ENCODE measurements around the gene TEX52. TPM values are rescaled to one million over a fixed set of nuclear protein-coding genes. Genes with fewer than 3 reads are reported as not detected.
A peak's percentile ranks its signal among the peaks of the same experiment; 100 is the strongest.

TEX52 gene
- total and polyA plus RNA-seq, 2 donors (not counting 3 experiments of a cell fraction or from before 2014, with no cell fraction given) = not detected

DNA sequence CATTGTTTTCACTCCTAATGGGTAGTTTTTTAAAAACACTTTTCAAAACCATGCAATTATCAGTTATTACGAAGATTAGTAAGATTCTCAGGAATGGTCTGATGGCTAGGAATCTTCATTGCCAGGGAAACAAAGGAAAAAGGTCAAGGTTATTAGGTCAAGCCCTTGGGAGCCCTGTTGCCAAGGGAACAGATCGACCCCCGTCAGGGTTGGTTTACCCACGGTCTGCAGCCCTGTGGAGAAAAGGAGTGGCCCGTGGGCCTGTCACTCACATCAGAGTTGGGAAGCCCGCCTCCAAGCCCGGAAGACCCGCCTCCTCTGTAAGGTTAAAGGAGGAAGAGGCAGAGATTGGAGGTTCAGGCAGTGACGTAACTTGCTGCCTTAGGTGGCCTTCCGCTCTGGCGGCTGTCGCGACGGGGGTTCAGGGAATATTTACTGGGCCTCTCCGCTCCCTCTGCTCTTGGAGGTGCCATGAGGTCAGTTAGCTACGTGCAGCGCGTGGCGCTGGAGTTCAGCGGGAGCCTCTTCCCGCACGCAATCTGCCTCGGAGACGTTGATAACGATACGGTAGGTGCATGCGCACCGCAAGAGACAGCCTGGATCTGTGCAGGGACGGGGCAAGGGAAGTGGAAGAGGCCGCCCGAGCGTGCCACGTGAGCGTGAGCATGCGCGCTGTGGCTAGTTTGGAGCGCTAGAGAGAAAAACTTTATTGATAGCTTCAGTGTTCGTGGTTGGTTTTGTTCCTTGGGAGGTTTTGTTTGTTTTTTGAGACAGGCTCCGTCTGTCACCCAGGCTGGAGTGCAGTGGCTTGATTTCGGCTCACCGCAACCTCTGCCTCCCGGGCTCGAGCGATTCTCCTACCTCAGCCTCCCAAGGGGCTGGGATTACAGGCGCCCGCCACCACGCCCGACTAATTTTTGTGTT, 44.3 kb downstream of the TEX52 start, which contains the start of gene ITFG2:
ITFG2 (plus strand) TSS at position 379 of the 924 bp plus-strand sequence; CDS start at position 472, 93 bp downstream.
- dilution Hi-C loops (cut with MboI; ENCODE audit: extremely low pct_ligation_motif_present, low sequenced_read_pairs) = no loop called here
- Histone ChIP-seq H4K20me1 (replicated peaks; ENCODE audit: control insufficient read depth, extremely low read depth, insufficient read depth, low read length) (no peaks in the 10 kb centered on the region), H3K79me2 (ENCODE audit: control insufficient read depth, insufficient read depth, low read length) (peaks cover 12% of the 10 kb centered on the region), H3K9ac (replicated peaks; ENCODE audit: extremely low read depth, insufficient read depth, low read length) (peak within 1 kb of the TSS; percentile 57), H2AFZ (ENCODE audit: low read depth, low read length) (peak within 1 kb of the TSS; percentile 51), H3K9me1 (replicated peaks; ENCODE audit: control insufficient read depth, extremely low read depth, insufficient read depth, low read length) (no peaks in the 10 kb centered on the region), H3K4me3 (replicated peaks in 1 of 3; ENCODE audit: insufficient read depth in 1 of 3, low read depth in 1 of 3, low read length in 3 of 3) (peak within 1 kb of the TSS; percentile 58 to 94 (median 71)), H3K27ac (ENCODE audit: insufficient read depth, low read depth, low read length) (peak within 1 kb of the TSS; percentile 52), H3K4me1 (ENCODE audit: control insufficient read depth, extremely low read depth, insufficient read depth, low read length) (peaks cover 6% of the 10 kb centered on the region), H3K9me3 (replicated peaks; ENCODE audit: control insufficient read depth, insufficient read depth, low read length) (no peaks in the 10 kb centered on the region), H3K36me3 (ENCODE audit: control insufficient read depth in 2 of 2, extremely low read depth in 1 of 2, insufficient read depth in 2 of 2, low read length in 2 of 2) (no peaks in the 10 kb centered on the region), H3K27me3 (ENCODE audit: control insufficient read depth in 2 of 2, insufficient read depth in 2 of 2, low read length in 2 of 2) (no peaks in the 10 kb centered on the region), H3K4me2 (ENCODE audit: insufficient read depth, low read length) (peak within 1 kb of the TSS; percentile 98)
- DNase-seq (ENCODE audit: low read depth, low spot score) (peak; percentile 98), FAIRE-seq (peak; percentile 97)
- ChIA-PET CTCF (interaction anchor here (1.0 to 3.3 kb wide), 11 partner anchors 8 to 229 kb away, joined by 3 to 31 read pairs (median 9); partner anchors contain the start of gene FKBP4), POLR2A (interaction anchor here (0.6 to 1.5 kb wide), 4 partner anchors 8 to 74 kb away, joined by 3 to 4 read pairs (median 3); no protein-coding TSS in a partner anchor)
- TF ChIP-seq MYC (IDR thresholded peaks at IDR 0.05; ENCODE audit: low read depth, low read length) = peak; percentile 95
- no peak for TF ChIP-seq JUN (IDR thresholded peaks at IDR 0.05; ENCODE audit: borderline replicate concordance, insufficient read depth, insufficient read length, low read depth)
- TF ChIP-seq, protein P1, sequence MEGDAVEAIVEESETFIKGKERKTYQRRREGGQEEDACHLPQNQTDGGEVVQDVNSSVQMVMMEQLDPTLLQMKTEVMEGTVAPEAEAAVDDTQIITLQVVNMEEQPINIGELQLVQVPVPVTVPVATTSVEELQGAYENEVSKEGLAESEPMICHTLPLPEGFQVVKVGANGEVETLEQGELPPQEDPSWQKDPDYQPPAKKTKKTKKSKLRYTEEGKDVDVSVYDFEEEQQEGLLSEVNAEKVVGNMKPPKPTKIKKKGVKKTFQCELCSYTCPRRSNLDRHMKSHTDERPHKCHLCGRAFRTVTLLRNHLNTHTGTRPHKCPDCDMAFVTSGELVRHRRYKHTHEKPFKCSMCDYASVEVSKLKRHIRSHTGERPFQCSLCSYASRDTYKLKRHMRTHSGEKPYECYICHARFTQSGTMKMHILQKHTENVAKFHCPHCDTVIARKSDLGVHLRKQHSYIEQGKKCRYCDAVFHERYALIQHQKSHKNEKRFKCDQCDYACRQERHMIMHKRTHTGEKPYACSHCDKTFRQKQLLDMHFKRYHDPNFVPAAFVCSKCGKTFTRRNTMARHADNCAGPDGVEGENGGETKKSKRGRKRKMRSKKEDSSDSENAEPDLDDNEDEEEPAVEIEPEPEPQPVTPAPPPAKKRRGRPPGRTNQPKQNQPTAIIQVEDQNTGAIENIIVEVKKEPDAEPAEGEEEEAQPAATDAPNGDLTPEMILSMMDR (IDR thresholded peaks at IDR 0.05; ENCODE audit: extremely low read depth in 1 of 2, insufficient read depth in 1 of 2, low read depth in 1 of 2, low read length in 2 of 2) = no peak
- TF ChIP-seq POLR2A (IDR thresholded peaks at IDR 0.05; ENCODE audit: low read depth, low read length) = peak; percentile 97
- peak; percentile 88 for TF ChIP-seq MAX (IDR thresholded peaks at IDR 0.05; ENCODE audit: insufficient read depth, insufficient read length)
- peak; percentile 97 for TF ChIP-seq POLR2AphosphoS5 (IDR thresholded peaks at IDR 0.05; ENCODE audit: insufficient read depth, low read depth, low read length)
- no peak for TF ChIP-seq EZH2 (IDR thresholded peaks at IDR 0.05; ENCODE audit: borderline replicate concordance, low read depth, low read length, severe bottlenecking)
- TSS peak; percentile 72 for BruUV-seq (replicated peaks)
- intact Hi-C loops (cut with micrococcal nuclease) = loop anchor here (1.0 to 2.0 kb wide), 3 partner anchors 16 to 72 kb away; no protein-coding TSS in a partner anchor

All from endothelial cell of umbilical vein (primary cell).